D721Med (cell line): ENCODE measurements around the gene RHOD.

ENCODE experiments used
- DNase-seq: peaks from one replicate; pipeline ENCODE4 v3.0.0; 2011; ENCODE audit warnings: low spot score; ENCODE audit not compliant: insufficient read length
- FAIRE-seq: peaks from 2 replicates; lab custom pipeline; 2011; peaks lifted over from hg19 to GRCh38; lab: Jason Lieb, UNC
- CTCF ChIP-seq: IDR thresholded peaks from 2 replicates; pipeline ENCODE4 v1.5.1; 2012; ENCODE audit warnings: mild to moderate bottlenecking, control low read depth; ENCODE audit not compliant: insufficient read depth; ENCODE audit errors: missing control alignments

RHOD gene

GRCh38 chr11:67031791-67032561 lies 24.7 kb upstream of the RHOD start:
- FAIRE-seq (no peak), DNase-seq (no peak)
- no peak for TF ChIP-seq CTCF

- no peak for DNase-seq
- FAIRE-seq, result no peak
- no peak for TF ChIP-seq CTCF
Measured at GRCh38 chr11:67032830-67033551, 23.7 kb upstream of the RHOD start.

GRCh38 chr11:67033661-67034166 lies 22.9 kb upstream of the RHOD start:
- no peak for DNase-seq
- FAIRE-seq, result no peak
- no peak for TF ChIP-seq CTCF

GRCh38 chr11:67034350-67034749 lies 22.3 kb upstream of the RHOD start:
- no peak for TF ChIP-seq CTCF
- FAIRE-seq, result no peak
- DNase-seq, result no peak

- DNase-seq (no peak), FAIRE-seq (no peak)
- no peak for TF ChIP-seq CTCF
Measured at GRCh38 chr11:67040147-67040546, 16.5 kb upstream of the RHOD start.

- no peak for TF ChIP-seq CTCF
- FAIRE-seq (no peak), DNase-seq (no peak)
Measured at GRCh38 chr11:67041602-67042001, 15.0 kb upstream of the RHOD start.
